Activated CD4-positive, alpha-beta T cell treated with anti-CD3 and anti-CD28 coated beads for 1 hour (primary cell): ENCODE measurements around the gene NSG2.
"Not testable (repeated sequence)": the region's sequence is repeated elsewhere in the genome, so short reads cannot be mapped to it uniquely, and the experiment has no call there.

ENCODE experiments used
- DNase-seq: peaks from one replicate; pipeline ENCODE4 v3.0.0-alpha.2; 2020

NSG2 gene

GRCh38 chr5:174063082-174063756, 17.7 kb downstream of the NSG2 start:
- DNase-seq: no peak

- DNase-seq: no peak
These were observed 18.7 kb downstream of the NSG2 start for GRCh38 chr5:174064171-174064570.

- no peak for DNase-seq
These were observed 20.2 kb downstream of the NSG2 start for GRCh38 chr5:174065528-174066197.

- no peak for DNase-seq
These were observed 22.0 kb downstream of the NSG2 start for GRCh38 chr5:174067499-174067898.

- no peak for DNase-seq
These were observed 26.0 kb downstream of the NSG2 start for GRCh38 chr5:174071484-174071883.

GRCh38 chr5:174073122-174073660, 27.7 kb downstream of the NSG2 start:
- no peak for DNase-seq

- DNase-seq: no peak
These were observed 28.9 kb downstream of the NSG2 start for GRCh38 chr5:174074369-174074768.

GRCh38 chr5:174078416-174078815, 32.9 kb downstream of the NSG2 start:
- DNase-seq: no peak

GRCh38 chr5:174082286-174082685, 36.8 kb downstream of the NSG2 start:
- no peak for DNase-seq

- DNase-seq: no peak
These were observed 37.7 kb downstream of the NSG2 start for GRCh38 chr5:174083056-174083827.

GRCh38 chr5:174084691-174085154, 39.2 kb downstream of the NSG2 start:
- no peak for DNase-seq

GRCh38 chr5:174086751-174087150, 41.2 kb downstream of the NSG2 start:
- DNase-seq: no peak

- no peak for DNase-seq
These were observed 42.3 kb downstream of the NSG2 start for GRCh38 chr5:174087783-174088182.

GRCh38 chr5:174090129-174090528, 44.6 kb downstream of the NSG2 start:
- DNase-seq: no peak

- DNase-seq: no peak
These were observed 47.6 kb downstream of the NSG2 start for GRCh38 chr5:174093123-174093522.

GRCh38 chr5:174094857-174095606, 49.5 kb downstream of the NSG2 start:
- DNase-seq: no peak

- DNase-seq: no peak
These were observed 51.1 kb downstream of the NSG2 start for GRCh38 chr5:174096619-174097018.

GRCh38 chr5:174097486-174098185, 52.1 kb downstream of the NSG2 start:
- DNase-seq: no peak

GRCh38 chr5:174098694-174099093, 53.2 kb downstream of the NSG2 start:
- DNase-seq: no peak

- no peak for DNase-seq
These were observed 55.0 kb downstream of the NSG2 start for GRCh38 chr5:174100490-174100889.

GRCh38 chr5:174101195-174101730, 55.8 kb downstream of the NSG2 start:
- DNase-seq: no peak

GRCh38 chr5:174102574-174102973, 57.1 kb downstream of the NSG2 start:
- DNase-seq: not testable (repeated sequence)
